Measurements from ENCODE around the gene ASAP2.

ASAP2 gene

DNA sequence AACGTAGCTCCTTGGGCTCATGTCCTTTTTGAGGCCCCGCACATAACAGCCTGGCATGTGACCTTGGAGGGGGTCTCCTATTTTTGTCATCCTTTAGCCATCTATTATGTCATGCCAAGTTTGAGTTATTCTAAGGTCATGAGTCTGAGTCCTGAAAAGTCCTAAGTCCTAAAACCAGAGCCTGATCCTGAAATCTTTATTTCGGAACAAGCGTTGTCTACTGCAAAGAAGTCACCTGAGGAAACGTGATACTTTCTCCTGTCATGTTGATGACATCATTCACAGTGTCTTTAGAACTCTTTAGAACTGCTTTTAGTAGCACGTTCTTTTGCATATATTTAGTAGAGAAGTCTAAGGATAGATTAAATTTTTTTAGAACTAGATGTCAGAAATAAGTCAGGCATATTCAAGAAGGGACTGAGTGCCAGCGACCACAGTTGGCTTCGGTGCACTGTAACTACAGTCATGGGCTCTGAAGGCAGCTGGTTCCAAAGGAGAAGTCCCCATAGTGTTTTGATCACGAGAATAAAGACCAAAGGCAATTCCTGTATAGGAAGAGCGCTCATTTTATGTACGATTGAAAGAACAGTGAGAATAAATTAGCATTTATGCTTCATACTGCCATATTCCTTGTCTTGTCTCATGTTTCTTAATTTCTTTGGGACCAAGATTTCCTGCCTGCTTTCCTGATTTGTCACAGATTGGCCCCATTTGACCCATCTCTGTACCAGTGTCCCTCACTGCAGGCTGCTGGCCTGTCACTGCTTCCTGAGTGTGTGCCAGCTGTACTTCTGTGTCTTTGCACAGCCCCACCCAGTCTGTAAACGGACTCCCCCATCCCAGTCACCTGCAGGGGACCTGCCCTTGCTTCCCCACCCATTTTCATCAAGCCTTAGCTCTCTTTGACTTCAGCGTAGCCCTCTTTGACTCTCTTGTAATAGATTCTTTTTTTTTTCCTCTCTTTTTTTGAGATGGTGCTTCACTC, 75.8 kb downstream of the ASAP2 start:
- no peak overlapping the region for H3K4me3 ChIP-seq (ENCODE audit: low read length, poor library complexity, severe bottlenecking)
- H3K79me2 ChIP-seq (ENCODE audit: insufficient read depth, low read length) = no peaks in the 10 kb centered on the region; the same call in 1 of the 2 replicates
- no peaks in the 10 kb centered on the region for H3K9me2 ChIP-seq (replicated peaks; ENCODE audit: low read depth, low read length)
- H2AFZ ChIP-seq (ENCODE audit: low read length) = no peak overlapping the region
- no peaks in the 10 kb centered on the region for H4K20me1 ChIP-seq (ENCODE audit: insufficient read depth, low read length, poor library complexity, severe bottlenecking)
- no peak overlapping the region for H3K9ac ChIP-seq (ENCODE audit: low read depth, low read length, poor library complexity, severe bottlenecking)
- no peak overlapping the region for H3K4me2 ChIP-seq (ENCODE audit: low read depth, low read length, poor library complexity, severe bottlenecking)
- H3K36me3 ChIP-seq (ENCODE audit: insufficient read depth, low read length) = peaks cover 10% of the 10 kb centered on the region; the same call in 1 of the 2 replicates
- no peaks in the 10 kb centered on the region for H3F3A ChIP-seq (ENCODE audit: low read depth)
- H3K27me3 ChIP-seq (ENCODE audit: insufficient read depth, low read length, poor library complexity, severe bottlenecking) = no peaks in the 10 kb centered on the region
- H3K4me1 ChIP-seq (ENCODE audit: insufficient read depth, low read length, poor library complexity, severe bottlenecking) = no peaks in the 10 kb centered on the region
- TF ChIP-seq EZH2phosphoT487 (IDR thresholded peaks at IDR 0.05; ENCODE audit: borderline replicate concordance) = no peak
- TF ChIP-seq, protein P1, sequence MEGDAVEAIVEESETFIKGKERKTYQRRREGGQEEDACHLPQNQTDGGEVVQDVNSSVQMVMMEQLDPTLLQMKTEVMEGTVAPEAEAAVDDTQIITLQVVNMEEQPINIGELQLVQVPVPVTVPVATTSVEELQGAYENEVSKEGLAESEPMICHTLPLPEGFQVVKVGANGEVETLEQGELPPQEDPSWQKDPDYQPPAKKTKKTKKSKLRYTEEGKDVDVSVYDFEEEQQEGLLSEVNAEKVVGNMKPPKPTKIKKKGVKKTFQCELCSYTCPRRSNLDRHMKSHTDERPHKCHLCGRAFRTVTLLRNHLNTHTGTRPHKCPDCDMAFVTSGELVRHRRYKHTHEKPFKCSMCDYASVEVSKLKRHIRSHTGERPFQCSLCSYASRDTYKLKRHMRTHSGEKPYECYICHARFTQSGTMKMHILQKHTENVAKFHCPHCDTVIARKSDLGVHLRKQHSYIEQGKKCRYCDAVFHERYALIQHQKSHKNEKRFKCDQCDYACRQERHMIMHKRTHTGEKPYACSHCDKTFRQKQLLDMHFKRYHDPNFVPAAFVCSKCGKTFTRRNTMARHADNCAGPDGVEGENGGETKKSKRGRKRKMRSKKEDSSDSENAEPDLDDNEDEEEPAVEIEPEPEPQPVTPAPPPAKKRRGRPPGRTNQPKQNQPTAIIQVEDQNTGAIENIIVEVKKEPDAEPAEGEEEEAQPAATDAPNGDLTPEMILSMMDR (conservative IDR thresholded peaks at IDR 0.05; ENCODE audit: low read length) = no peak
- no peaks in the 10 kb centered on the region for H3K9me3 ChIP-seq (ENCODE audit: insufficient read depth, low read depth, low read length)

DNA sequence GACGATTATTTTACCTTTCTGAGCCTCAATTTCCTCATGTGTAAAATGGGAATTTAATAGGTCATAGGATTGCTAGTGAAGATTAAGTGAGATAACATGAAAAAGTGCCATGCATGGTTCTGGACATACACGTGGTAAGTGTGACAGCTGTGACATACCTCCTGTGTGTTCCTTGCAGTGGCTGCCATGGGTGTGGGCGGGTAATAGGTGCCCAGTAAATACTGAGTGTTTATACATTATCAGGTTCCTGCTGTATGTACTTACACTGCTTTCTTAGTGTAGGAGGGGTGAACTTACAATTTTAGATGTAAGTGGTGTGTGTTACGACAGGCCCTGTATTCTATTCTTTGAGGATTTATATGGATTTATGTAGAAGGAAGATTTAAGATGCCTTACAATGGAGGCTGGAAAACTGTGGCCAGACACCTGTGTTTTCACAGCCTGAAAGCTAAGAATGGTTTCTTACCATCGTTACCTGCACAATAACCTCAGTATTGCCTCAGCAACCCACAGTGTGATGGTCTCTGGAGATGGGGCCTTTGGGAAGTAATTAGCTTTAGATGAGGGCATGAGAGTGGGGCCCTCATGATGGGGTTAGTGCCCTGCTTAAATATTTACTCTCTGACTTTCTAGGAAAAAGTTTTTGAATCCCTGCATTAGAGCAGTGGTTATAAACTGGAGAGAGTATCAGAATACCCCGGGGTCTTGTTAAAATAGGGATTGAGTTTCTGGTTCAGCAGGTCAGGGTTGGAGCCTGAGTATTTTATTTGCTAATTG, 78.1 kb downstream of the ASAP2 start:
- TF ChIP-seq EZH2phosphoT487 (IDR thresholded peaks at IDR 0.05; ENCODE audit: borderline replicate concordance) = no peak
- TF ChIP-seq, protein P1 (conservative IDR thresholded peaks at IDR 0.05; ENCODE audit: low read length) = no peak
- Histone ChIP-seq H3F3A (ENCODE audit: low read depth) (no peaks in the 10 kb centered on the region), H3K9me2 (replicated peaks; ENCODE audit: low read depth, low read length) (no peaks in the 10 kb centered on the region), H3K9me3 (ENCODE audit: insufficient read depth, low read depth, low read length) (no peaks in the 10 kb centered on the region), H3K27me3 (ENCODE audit: insufficient read depth, low read length, poor library complexity, severe bottlenecking) (no peaks in the 10 kb centered on the region), H3K4me1 (ENCODE audit: insufficient read depth, low read length, poor library complexity, severe bottlenecking) (no peaks in the 10 kb centered on the region), H3K4me2 (ENCODE audit: low read depth, low read length, poor library complexity, severe bottlenecking) (no peak overlapping the region), H2AFZ (ENCODE audit: low read length) (no peak overlapping the region), H3K9ac (ENCODE audit: low read depth, low read length, poor library complexity, severe bottlenecking) (no peak overlapping the region), H4K20me1 (ENCODE audit: insufficient read depth, low read length, poor library complexity, severe bottlenecking) (no peaks in the 10 kb centered on the region), H3K36me3 (ENCODE audit: insufficient read depth, low read length) (peaks cover 10% of the 10 kb centered on the region; the same call in 1 of the 2 replicates), H3K4me3 (ENCODE audit: low read length, poor library complexity, severe bottlenecking) (no peak overlapping the region), H3K79me2 (ENCODE audit: insufficient read depth, low read length) (no peaks in the 10 kb centered on the region)

DNA sequence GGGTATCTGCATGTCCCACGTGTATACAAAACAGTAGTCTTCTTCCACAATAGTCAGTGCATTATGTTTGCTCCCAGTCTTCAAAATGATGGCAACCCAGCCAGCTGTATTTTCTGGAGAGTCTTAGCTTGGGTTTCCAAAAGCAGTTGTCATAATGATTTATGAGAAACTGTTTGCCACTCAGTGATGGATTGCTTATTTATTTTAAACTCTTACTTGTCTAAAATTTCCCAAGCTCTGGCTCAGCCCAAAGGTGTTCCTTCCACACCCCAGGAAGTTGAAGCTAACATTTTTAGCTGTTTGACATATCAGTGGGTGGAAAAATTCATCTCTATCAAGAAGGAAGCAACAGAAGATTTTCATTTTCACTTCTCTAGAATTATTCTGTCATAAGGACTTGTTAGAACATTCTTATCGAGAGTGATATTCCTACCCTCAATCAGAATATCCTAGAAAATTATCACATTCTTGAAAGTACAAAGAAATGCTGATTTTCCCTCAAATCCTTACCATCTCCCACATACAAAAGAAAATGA, 78.8 kb downstream of the ASAP2 start:
- Histone ChIP-seq H3K79me2 (ENCODE audit: insufficient read depth, low read length) (no peaks in the 10 kb centered on the region), H3F3A (ENCODE audit: low read depth) (no peaks in the 10 kb centered on the region), H3K27me3 (ENCODE audit: insufficient read depth, low read length, poor library complexity, severe bottlenecking) (no peaks in the 10 kb centered on the region), H3K4me3 (ENCODE audit: low read length, poor library complexity, severe bottlenecking) (no peak overlapping the region), H3K4me2 (ENCODE audit: low read depth, low read length, poor library complexity, severe bottlenecking) (no peak overlapping the region), H3K9me3 (ENCODE audit: insufficient read depth, low read depth, low read length) (no peaks in the 10 kb centered on the region), H3K9me2 (replicated peaks; ENCODE audit: low read depth, low read length) (no peaks in the 10 kb centered on the region), H4K20me1 (ENCODE audit: insufficient read depth, low read length, poor library complexity, severe bottlenecking) (no peaks in the 10 kb centered on the region), H3K4me1 (ENCODE audit: insufficient read depth, low read length, poor library complexity, severe bottlenecking) (no peaks in the 10 kb centered on the region), H2AFZ (ENCODE audit: low read length) (no peak overlapping the region), H3K36me3 (ENCODE audit: insufficient read depth, low read length) (peaks cover 10% of the 10 kb centered on the region; the same call in 1 of the 2 replicates), H3K9ac (ENCODE audit: low read depth, low read length, poor library complexity, severe bottlenecking) (no peak overlapping the region)
- TF ChIP-seq, protein P1 (conservative IDR thresholded peaks at IDR 0.05; ENCODE audit: low read length) = no peak
- no peak for TF ChIP-seq EZH2phosphoT487 (IDR thresholded peaks at IDR 0.05; ENCODE audit: borderline replicate concordance)
